ENCODE data around the gene PALS1.

Gene PALS1

GRCh38 chr14:67241411-67242167, at the start of gene PALS1:
Gene PALS1 (plus strand): TSS chr14:67241435. CDS start chr14:67279171, 37,736 bp downstream.
- DNase-seq: peak; percentile 52

GRCh38 chr14:67191768-67192290, 49.4 kb upstream of the PALS1 start:
- no peak for DNase-seq

DNA sequence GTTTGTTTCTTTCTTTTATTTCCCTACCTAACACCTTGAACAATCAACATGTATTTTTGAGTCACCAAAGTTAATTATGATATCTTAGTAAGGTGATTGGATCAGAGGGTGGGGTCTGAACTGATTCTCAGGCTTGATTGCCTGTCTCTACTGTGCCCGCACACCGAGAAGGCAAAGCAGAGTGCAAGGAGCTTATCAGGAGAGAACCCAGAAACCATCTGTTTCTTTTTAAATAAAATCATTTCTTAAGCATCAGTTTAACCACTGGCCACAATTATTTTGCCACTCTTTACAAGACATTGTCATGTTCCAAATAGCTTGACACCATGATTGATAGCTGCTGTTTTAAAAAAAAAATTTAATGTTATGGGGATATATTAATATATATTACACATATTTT, 48.9 kb upstream of the PALS1 start:
- DNase-seq: no peak

- no peak for DNase-seq
Observed at GRCh38 chr14:67195279-67195678, 46.0 kb upstream of the PALS1 start.

DNA sequence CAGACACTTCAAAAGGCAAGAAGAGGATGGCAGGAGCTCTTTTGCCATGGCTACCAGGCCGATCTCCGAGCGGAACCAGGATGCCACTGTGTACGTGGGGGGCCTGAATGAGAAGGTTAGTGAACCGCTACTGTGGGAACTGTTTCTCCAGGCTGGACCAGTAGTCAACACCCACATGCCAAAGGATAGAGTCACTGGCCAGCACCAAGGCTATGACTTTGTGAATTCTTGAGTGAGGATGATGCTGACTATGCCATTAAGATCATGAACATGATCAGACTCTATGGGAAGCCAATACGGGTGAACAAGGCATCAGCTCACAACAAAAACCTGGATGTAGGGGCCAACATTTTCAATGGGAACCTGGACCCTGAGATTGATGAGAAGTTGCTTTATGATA, 42.2 kb upstream of the PALS1 start:
- no peak for DNase-seq

DNA sequence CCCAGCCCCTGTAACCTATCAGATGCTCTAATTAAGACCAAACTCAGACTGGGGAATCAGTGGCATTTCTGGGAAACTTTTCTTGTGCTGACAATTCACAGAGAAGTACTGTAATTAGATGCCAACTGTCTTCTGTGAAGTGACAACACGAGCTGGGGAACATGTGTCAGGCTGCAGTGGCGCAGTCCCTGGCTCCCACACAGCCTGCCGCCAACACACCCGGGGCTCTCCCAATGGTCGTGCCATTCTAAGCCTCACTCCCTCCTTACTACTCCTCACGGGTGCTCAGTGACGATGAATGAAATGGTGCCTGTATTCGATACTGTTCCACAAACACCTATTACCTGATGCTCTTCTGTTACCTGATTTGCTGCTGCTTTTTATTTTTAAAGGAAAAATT, 33.4 kb upstream of the PALS1 start:
- no peak for DNase-seq

DNA sequence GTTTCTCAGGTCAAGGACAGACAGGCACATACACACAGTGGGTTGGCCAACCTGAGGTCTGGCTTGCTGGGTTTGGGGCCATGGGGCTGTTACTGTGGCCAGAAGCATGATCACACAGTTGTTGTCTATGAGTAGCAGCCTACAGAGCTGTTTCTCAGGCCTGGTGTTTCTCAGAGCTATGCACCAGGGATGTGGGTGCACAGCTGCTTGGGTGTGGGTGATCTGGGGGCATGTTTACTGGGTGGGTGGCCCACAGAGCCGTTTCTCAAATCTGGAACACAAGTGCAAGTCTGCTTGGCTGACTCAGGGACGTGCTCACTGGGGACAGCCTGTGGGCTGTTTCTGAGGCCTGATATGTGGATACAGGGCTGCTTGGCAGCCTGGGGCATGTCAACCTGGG, 23.1 kb upstream of the PALS1 start:
- no peak for DNase-seq

GRCh38 chr14:67221248-67221981, 19.8 kb upstream of the PALS1 start:
- no peak for DNase-seq

GRCh38 chr14:67221982-67222328, 19.3 kb upstream of the PALS1 start:
- DNase-seq: no peak

- DNase-seq: no peak
Observed at GRCh38 chr14:67225523-67225922, 15.7 kb upstream of the PALS1 start.

DNA sequence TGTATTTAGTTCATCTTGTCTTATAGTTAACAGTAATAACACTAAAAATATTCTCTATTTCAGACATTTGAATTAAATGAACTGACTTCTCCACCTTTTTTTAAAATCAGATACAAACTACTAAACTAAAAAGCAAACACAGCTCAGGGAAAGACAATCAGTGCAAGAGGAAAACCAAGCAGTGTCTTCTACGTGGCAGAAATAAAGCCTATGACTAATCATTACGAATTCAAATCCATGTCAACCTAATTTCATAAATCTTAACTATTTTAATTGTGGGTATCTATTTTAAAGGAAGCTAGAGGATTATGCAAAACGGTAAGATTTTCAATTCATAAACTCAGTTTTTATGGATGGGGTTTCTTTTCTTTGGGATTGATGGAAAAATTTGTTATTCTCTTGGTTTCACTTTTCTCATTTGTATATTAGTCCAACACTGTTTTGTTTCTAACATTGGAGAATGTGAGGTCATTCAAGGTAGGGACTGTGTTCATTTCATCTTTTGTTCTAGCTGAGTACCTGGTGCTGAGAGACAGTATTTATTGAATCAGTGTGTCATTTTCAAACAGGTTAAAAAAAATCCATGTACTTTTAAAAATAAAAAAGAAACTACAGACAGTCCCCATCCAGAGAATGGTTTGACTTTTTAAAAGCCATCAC, 12.8 kb upstream of the PALS1 start:
- DNase-seq: no peak

DNA sequence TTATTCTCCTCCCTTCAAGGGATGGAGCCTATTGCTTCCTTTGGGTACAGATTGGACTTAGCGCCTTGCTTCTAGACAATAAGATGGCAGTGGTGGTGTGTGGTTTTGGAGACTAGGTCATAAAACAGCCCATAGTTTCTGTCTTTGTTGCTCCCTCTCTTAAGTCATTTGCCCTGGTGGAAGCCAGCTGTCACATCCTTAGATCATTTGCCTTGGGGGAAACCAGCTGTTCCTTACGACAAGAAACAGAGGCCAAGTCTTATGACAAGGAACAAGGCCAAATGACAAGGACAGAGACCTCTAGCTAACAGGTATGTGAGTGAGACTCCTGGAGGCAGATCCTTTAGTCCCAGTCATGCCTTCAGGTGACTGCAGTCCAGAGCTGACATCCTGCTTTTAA, 9.2 kb upstream of the PALS1 start:
- DNase-seq: no peak

- DNase-seq: no peak
Observed at GRCh38 chr14:67232621-67233020, 8.6 kb upstream of the PALS1 start.

DNA sequence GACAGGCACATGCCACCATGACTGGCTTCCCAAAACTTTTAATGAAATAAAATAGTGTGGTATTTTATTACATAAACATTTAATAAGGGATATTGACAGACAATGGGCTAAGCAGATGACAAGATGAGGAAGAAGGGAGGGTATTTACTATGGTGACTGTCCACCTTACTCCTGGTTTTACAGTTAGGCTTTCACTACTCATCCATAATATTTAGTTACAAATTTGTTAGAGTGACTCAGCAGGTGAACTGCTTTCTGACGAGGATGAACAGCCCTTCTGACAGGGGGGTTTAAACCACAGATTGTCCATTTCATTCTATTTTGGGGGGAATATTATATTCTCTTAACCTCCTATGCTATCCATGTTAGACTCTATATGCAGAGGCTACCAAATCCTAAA, 3.6 kb upstream of the PALS1 start:
- no peak for DNase-seq

- no peak for DNase-seq
Observed at GRCh38 chr14:67239582-67239981, 1.7 kb upstream of the PALS1 start.

GRCh38 chr14:67240168-67240932, 885 bp upstream of the PALS1 start:
- DNase-seq: peak; percentile 65

DNA sequence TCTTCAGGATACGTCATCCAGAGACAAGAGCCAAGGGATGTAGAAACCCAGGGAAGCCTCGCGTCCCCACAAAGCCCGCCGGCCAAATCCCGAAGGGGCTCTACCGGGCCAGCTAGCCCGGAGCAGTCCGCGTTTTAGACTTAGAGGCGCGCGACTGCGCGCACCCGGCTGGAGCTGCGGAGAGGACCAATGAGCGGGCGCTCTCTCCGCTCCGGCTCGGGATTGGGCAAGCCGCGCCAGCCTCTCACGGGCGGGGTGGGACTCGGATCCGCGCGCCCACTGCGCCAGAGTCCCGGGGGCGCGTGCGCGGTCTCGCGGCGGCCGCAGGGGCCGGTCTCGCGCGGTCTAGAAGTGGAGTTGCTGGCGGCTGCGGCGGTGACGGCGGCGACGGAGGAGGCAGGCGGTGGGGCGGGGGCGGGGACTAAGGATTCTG, 241 bp upstream of the PALS1 start:
- DNase-seq: peak; percentile 94

DNA sequence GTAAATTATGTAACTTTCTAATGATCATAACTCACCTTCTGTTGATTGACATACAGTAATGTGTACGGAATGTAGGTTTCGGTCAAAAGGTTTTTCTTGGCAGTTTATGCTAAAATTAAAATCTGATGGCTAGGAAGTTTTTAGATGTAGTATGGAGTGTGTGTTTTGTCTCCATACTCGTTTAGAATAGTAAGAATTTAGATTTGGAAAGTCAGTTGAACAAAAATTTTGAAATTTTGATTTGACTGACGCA, 859 bp downstream of the PALS1 start:
- no peak for DNase-seq

DNA sequence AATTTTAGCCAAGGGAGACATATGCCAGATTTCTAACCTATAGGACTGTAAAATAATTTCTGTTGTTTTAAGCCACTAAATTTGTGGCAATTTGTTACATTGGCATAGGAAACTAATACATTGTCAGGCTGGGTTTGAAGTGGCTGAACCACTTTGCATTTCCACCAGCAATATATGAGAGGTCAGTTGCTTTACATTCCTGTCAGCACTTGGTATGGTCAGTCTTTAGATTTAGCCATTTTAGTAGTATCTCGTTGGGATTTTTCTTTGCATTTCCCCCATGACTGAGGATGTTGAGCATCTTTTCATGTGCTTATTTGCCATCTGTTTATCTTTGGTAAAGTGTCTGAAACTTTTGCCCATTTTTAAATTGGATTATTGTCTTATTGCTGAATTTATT, 3.9 kb downstream of the PALS1 start:
- DNase-seq: no peak

- DNase-seq: no peak
Observed at GRCh38 chr14:67251573-67252226, 10.5 kb downstream of the PALS1 start.

DNA sequence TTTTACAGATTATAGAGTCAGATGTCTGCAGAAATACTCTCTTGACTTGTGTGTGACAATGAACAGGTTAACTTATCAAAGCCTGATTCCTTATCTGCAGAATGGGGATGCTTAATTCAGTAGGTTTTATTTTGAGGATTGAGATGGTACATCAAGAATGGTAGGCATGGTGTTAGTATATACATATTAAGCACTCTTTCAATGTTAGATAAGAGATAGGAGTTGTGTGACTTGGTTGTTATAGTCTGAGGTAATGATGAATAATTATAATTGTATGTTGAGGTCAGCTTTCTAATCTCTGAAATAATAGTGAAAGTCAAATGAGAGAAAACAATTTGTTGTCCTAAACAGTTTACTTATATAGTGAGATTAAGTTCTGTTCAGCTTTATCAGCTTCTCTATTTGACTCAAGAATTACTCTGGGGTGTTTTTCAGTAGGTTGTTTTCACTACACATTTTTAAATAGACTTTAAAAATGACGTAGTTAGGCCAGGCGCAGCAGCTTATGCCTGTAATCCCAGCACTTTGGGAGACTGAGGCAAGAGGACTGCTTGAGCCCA, 11.9 kb downstream of the PALS1 start:
- DNase-seq: no peak

GRCh38 chr14:67257906-67258305, 16.7 kb downstream of the PALS1 start:
- no peak for DNase-seq
